Measurements from ENCODE around the gene P3H2. TPM values are rescaled to one million over a fixed set of nuclear protein-coding genes. Genes with fewer than 3 reads are reported as not detected.

P3H2 gene
- total and polyA plus RNA-seq, 8 donors, result 1.4 to 46.1 (median 20.3) TPM

GRCh38 chr3:190097617-190098016 is 23.1 kb downstream of the P3H2 start:
- no peak for TF ChIP-seq POLR2AphosphoS5 (IDR thresholded peaks at IDR 0.05)
- TF ChIP-seq EP300 (IDR thresholded peaks at IDR 0.05), result no peak
- TF ChIP-seq CTCF (IDR thresholded peaks at IDR 0.05), result no peak
- no peak for TF ChIP-seq POLR2A (IDR thresholded peaks at IDR 0.05)
- WGBS, 5 donors, result 55 to 75% (median 66%) methylated on average over 3 of the region's 3 CpGs
- Histone ChIP-seq H3K36me3 (no peaks in the 10 kb centered on the region), H3K4me1 (peaks cover 3 to 40% (median 14%) of the 10 kb centered on the region in 4 donors), H3K27me3 (no peaks in the 10 kb centered on the region), H3K9me3 (no peaks in the 10 kb centered on the region), H3K27ac (no peak overlapping the region), H3K4me3 (no peak overlapping the region)
- intact Hi-C loops (cut with DNase I; ENCODE audit: low total_unique reads), result no loop called here
- DNase-seq, result peak in 1 of 2 donors; percentile 47

GRCh38 chr3:190097025-190097424 is 23.7 kb downstream of the P3H2 start:
- H3K4me1 ChIP-seq, result peaks cover 3 to 37% (median 11%) of the 10 kb centered on the region in 4 donors
- intact Hi-C loops (cut with DNase I; ENCODE audit: low total_unique reads), result no loop called here
- no peak for DNase-seq
- H3K36me3 ChIP-seq, result no peaks in the 10 kb centered on the region
- H3K27me3 ChIP-seq, result no peaks in the 10 kb centered on the region
- WGBS, 5 donors, result 77 to 87% (median 86%) methylated on average over 4 of the region's 4 CpGs
- no peak overlapping the region for H3K4me3 ChIP-seq
- no peak for TF ChIP-seq POLR2A (IDR thresholded peaks at IDR 0.05)
- TF ChIP-seq POLR2AphosphoS5 (IDR thresholded peaks at IDR 0.05), result no peak
- H3K9me3 ChIP-seq, result no peaks in the 10 kb centered on the region
- H3K27ac ChIP-seq, result no peak overlapping the region

DNA sequence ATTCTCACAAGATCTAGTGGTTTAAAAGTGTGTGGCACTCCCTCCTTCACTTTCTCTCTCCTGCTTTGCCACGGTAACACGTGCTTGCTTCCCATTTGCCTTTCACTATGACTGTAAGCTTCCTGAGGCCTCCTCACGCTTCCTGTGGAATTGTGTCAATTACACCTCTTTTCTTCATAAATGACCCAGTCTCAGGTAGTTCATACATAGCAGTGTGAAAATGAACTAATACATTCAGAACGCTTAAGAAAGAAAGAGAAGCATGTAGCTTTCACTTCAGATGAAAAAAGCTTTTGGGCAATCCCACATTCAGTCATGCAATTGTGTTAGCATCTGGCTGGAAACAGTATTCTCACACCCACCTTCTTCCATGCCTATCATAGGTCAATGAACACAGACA is 24.4 kb downstream of the P3H2 start:
- Histone ChIP-seq H3K27me3 (no peaks in the 10 kb centered on the region), H3K36me3 (no peaks in the 10 kb centered on the region), H3K4me3 (no peak overlapping the region), H3K27ac (no peak overlapping the region), H3K4me1 (peaks cover 3 to 30% (median 7%) of the 10 kb centered on the region in 4 donors), H3K9me3 (no peaks in the 10 kb centered on the region)
- no peak for DNase-seq
- intact Hi-C loops (cut with DNase I; ENCODE audit: low total_unique reads), result no loop called here
- TF ChIP-seq POLR2A (IDR thresholded peaks at IDR 0.05), result no peak
- TF ChIP-seq EP300 (IDR thresholded peaks at IDR 0.05), result no peak
- TF ChIP-seq POLR2AphosphoS5 (IDR thresholded peaks at IDR 0.05), result no peak
- no peak for TF ChIP-seq CTCF (IDR thresholded peaks at IDR 0.05)
- WGBS, 5 donors, result 87 to 91% (median 90%) methylated on average over 4 of the region's 4 CpGs

- H3K36me3 ChIP-seq, result no peaks in the 10 kb centered on the region
- peaks cover 0 to 26% (median 2%) of the 10 kb centered on the region in 4 donors for H3K4me1 ChIP-seq
- intact Hi-C loops (cut with DNase I; ENCODE audit: low total_unique reads), result no loop called here
- WGBS, 5 donors, result 15 to 38% (median 28%) methylated on average over 1 of the region's 1 CpG
- H3K27ac ChIP-seq, result peak overlapping the region in 2 of 5 donors; percentile 15 to 20
- H3K27me3 ChIP-seq, result no peaks in the 10 kb centered on the region
- H3K9me3 ChIP-seq, result no peaks in the 10 kb centered on the region
- TF ChIP-seq EP300 (IDR thresholded peaks at IDR 0.05) (no peak), CTCF (IDR thresholded peaks at IDR 0.05) (no peak), POLR2A (IDR thresholded peaks at IDR 0.05) (no peak), POLR2AphosphoS5 (IDR thresholded peaks at IDR 0.05) (no peak)
- no peak overlapping the region for H3K4me3 ChIP-seq
- peak in 1 of 2 donors; percentile 74 for DNase-seq
Measured at GRCh38 chr3:190094160-190094718, 26.5 kb downstream of the P3H2 start.

- intact Hi-C loops (cut with DNase I; ENCODE audit: low total_unique reads), result no loop called here
- DNase-seq, result peak in 1 of 2 donors; percentile 82
- H3K27me3 ChIP-seq, result no peaks in the 10 kb centered on the region
- H3K4me3 ChIP-seq, result no peak overlapping the region
- H3K36me3 ChIP-seq, result no peaks in the 10 kb centered on the region
- peaks cover 0 to 20% (median 2%) of the 10 kb centered on the region in 4 donors for H3K4me1 ChIP-seq
- TF ChIP-seq CTCF (IDR thresholded peaks at IDR 0.05), result no peak
- TF ChIP-seq POLR2A (IDR thresholded peaks at IDR 0.05), result no peak
- TF ChIP-seq POLR2AphosphoS5 (IDR thresholded peaks at IDR 0.05), result peak in 1 of 3 donors; percentile 36
- H3K9me3 ChIP-seq, result no peaks in the 10 kb centered on the region
- H3K27ac ChIP-seq, result peak overlapping the region in 3 of 5 donors; percentile 15 to 64 (median 42)
- 27 to 47% (median 40%) methylated on average over 2 of the region's 2 CpGs for WGBS, 5 donors
Measured at GRCh38 chr3:190092250-190092649, 28.4 kb downstream of the P3H2 start.

Data from stomach (tissue), 9 donors.